Measurements from ENCODE around the gene SPRYD3. TPM values are rescaled to one million over a fixed set of nuclear protein-coding genes. Genes with fewer than 3 reads are reported as not detected.
"Not testable (repeated sequence)": the region's sequence is repeated elsewhere in the genome, so short reads cannot be mapped to it uniquely, and the experiment has no call there.

SPRYD3 gene, protein sequence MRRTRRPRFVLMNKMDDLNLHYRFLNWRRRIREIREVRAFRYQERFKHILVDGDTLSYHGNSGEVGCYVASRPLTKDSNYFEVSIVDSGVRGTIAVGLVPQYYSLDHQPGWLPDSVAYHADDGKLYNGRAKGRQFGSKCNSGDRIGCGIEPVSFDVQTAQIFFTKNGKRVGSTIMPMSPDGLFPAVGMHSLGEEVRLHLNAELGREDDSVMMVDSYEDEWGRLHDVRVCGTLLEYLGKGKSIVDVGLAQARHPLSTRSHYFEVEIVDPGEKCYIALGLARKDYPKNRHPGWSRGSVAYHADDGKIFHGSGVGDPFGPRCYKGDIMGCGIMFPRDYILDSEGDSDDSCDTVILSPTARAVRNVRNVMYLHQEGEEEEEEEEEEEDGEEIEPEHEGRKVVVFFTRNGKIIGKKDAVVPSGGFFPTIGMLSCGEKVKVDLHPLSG
- polyA plus RNA-seq: 30.4 TPM

DNA sequence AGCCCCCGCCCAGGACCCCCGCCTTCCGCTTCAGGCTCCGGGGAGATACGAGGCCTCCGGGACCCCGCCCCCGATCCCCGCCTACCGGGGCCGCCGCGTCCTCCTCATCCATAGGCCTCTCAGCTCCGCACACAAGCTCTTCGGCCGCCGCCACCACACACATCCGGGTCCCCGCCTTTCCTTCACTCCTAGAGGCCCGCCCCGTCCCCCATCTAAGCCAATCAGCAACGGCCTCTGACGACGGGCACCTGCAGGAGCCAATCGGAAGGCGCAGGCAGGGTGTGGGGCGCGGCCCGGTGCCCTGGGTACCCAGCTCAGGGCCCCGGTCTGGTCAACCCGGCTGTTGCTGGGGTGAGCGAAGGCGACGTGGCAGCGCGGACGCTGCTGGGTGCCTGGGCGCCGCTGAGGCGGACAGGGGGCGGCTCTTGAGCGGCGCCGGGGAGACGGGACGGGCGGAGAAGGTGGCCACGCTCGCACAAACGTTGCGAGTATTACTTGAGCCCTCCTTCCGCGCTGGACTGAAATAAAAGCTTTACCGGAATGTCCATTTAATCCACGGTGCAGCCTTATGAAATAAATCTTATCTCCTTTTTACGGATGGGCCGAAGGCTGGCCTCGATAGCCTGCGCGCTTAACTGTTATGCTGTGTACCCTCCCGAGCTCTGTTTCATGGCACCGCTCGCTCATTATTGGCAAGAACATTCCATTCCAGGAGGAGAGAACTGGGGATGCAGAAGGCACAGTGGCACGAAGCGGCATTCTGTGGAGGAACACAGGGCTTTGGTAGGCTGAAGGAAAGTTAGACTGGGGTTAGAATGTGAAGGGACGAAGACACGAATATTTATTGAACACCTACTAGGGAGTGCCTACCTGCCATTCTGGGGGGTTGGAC, at the start of gene SPRYD3:
SPRYD3 (minus strand) TSS at position 165 of the 892 bp plus-strand sequence; CDS start at position 108, 57 bp downstream.
- H3K4me1 Mint-ChIP-seq: peaks cover 15 to 21% (median 20%) of the 10 kb centered on the region in 3 donors

DNA sequence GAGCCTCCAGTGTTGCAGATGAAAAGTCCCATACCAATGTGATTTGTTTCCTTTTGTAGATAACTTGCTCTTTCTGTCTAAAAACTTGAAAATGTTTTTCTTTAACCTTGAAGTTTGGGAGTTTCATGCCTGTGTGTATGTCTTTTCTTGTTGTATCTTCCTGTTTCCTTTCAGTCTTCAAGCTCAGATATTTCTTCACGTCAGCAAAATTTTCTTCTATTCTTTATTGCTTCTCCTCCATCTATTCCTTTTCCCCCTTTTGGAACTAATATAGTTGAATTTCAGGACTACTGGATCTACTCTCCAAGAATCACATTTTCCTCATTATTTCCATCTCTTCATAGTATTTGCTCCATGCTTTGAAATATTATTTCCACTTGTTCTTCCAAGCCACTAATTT, 48.0 kb upstream of the SPRYD3 start:
- no peak overlapping the region for H3K4me3 Mint-ChIP-seq
- H3K36me3 Mint-ChIP-seq: peaks cover 2% of the 10 kb centered on the region
- peaks cover 10% of the 10 kb centered on the region for H3K27me3 Mint-ChIP-seq
- peaks cover 0 to 9% (median 3%) of the 10 kb centered on the region in 3 donors for H3K4me1 Mint-ChIP-seq
- H3K27ac Mint-ChIP-seq: no peak overlapping the region
- no peaks in the 10 kb centered on the region for H3K9me3 Mint-ChIP-seq

More for the DNA sequence above, at the start of gene SPRYD3:
- no peaks in the 10 kb centered on the region for H3K9me3 Mint-ChIP-seq
- H3K4me3 Mint-ChIP-seq: peak within 1 kb of the TSS; percentile 90 to 99 (median 94)
- peaks cover 2% of the 10 kb centered on the region for H3K36me3 Mint-ChIP-seq
- H3K27ac Mint-ChIP-seq: peak within 1 kb of the TSS; percentile 63 to 98 (median 91)
- H3K27me3 Mint-ChIP-seq: no peaks in the 10 kb centered on the region

DNA sequence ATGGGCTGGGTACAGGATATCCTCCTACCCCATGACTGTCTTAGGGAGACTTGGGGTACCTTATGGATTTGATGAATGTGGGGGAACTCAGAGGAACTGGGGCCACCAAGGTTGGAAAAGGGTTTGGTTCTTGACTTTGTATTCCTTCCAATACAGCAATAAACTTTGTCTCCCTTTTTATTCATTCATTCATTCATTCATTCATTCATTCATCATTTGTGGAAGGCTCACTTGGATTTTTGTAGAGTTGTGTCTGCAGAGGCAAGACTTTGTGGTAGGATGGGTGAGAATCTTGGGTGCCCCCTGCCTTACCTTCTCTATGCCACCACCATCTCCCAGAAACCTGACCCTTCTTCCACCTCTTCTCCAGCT, 45.1 kb upstream of the SPRYD3 start:
- H3K27ac Mint-ChIP-seq: no peak overlapping the region
- no peaks in the 10 kb centered on the region for H3K9me3 Mint-ChIP-seq
- no peak overlapping the region for H3K4me3 Mint-ChIP-seq
- H3K27me3 Mint-ChIP-seq: peaks cover 6% of the 10 kb centered on the region
- H3K4me1 Mint-ChIP-seq: peaks cover 0 to 5% (median 3%) of the 10 kb centered on the region in 3 donors
- peaks cover 2% of the 10 kb centered on the region for H3K36me3 Mint-ChIP-seq

DNA sequence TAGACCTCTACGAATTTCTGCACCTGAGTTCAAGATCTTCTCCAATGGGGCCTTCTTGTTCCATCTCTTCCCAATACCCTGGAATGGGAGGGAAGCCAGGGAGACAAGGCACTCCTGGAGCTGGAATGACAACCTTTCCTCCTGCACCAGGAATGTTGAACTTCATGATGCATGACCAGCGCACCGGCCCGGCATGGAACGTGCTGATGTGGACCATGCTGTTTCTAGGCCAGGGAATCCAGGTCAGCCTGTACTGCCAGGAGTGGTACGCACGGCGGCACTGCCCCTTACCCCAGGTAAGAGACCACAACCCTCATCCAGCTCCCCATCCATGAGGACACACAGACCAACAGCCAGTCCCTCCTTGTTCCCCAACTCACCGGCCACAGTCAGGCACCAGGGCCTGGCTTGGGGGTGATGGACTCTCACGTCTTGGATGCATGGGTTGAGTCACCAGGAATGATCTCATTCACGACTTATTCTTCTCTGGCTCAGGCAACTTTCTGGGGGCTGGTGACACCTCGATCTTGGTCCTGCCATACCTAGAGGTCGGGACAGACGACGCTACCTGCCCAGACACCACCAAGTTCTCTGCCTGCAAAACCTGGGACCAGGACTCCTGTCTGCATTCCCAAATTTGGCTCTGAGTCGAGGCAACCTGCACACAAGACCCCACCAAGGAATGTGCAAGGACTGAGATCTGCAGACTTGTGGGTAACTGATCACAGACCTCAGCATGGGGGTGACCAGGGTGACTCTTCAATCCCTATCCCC, 44.6 kb upstream of the SPRYD3 start:
- Mint-ChIP-seq H3K36me3 (peaks cover 4% of the 10 kb centered on the region), H3K27ac (no peak overlapping the region), H3K9me3 (no peaks in the 10 kb centered on the region), H3K27me3 (peaks cover 2% of the 10 kb centered on the region), H3K4me1 (peaks cover 0 to 5% (median 0%) of the 10 kb centered on the region in 3 donors), H3K4me3 (no peak overlapping the region)

DNA sequence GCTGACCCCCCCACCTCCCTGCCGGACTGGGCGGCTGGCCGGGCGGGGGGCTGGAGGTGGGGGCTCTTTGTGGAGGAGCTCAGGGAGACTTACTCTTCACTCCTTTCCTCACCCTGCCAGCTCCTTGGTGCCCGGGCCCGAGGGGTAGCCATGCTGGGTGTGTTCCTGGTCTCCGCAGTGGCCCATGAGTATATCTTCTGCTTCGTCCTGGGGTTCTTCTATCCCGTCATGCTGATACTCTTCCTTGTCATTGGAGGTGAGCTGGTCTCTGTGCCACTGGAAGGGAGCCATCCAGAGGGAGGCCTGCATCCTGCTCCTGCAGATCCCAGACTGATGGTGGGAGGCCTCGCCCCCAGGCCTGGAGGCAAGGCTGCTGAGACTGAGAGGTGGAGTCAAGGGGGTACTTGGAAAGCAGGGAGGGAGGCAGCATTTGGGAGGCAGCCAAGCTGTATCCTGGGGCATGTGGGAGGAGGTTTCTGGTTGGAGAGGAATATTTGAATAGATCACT, 43.8 kb upstream of the SPRYD3 start:
- Mint-ChIP-seq H3K9me3 (no peaks in the 10 kb centered on the region), H3K36me3 (peaks cover 4% of the 10 kb centered on the region), H3K4me1 (peaks cover 0 to 5% (median 0%) of the 10 kb centered on the region in 3 donors), H3K27me3 (peaks cover 2% of the 10 kb centered on the region), H3K27ac (peak overlapping the region in 1 of 3 donors; percentile 80), H3K4me3 (no peak overlapping the region)

DNA sequence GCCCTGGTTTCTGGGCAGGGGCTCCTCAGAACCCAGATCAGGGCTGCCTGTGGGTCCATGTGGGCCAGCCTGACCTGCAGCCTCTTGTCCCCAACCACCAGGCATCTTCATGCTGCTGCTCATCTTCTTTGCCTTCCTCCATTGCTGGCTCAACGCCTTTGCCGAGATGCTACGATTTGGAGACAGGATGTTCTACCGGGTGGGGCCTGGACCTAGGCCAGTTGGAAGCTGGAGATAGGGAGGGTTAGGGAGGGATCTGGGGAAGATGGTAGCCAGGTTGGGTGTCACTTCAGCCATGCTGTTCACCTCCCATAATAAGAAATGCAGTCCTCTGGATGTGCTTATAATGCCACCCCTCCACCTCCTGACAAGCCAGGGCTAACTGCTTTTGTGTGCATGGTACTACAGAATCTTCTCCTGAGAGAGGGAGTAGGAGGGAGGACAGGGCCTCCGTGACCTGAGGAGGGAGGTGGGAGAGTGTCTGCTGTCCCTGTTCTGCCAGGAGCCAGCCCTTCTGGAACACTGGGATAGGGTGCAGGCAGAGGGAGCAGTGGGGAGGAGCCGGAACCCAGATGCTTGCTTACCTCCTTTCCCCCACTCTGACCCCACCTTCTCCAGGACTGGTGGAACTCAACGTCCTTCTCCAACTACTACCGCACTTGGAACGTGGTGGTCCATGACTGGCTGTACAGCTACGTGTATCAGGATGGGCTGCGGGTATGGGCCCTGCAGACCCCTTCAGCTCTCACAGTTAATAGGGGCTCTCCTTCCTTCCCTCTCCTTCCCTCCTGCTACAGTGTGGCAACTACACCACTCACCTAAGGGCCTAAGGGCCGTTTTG, 41.7 kb upstream of the SPRYD3 start:
- Mint-ChIP-seq H3K9me3 (no peaks in the 10 kb centered on the region), H3K27ac (no peak overlapping the region)

DNA sequence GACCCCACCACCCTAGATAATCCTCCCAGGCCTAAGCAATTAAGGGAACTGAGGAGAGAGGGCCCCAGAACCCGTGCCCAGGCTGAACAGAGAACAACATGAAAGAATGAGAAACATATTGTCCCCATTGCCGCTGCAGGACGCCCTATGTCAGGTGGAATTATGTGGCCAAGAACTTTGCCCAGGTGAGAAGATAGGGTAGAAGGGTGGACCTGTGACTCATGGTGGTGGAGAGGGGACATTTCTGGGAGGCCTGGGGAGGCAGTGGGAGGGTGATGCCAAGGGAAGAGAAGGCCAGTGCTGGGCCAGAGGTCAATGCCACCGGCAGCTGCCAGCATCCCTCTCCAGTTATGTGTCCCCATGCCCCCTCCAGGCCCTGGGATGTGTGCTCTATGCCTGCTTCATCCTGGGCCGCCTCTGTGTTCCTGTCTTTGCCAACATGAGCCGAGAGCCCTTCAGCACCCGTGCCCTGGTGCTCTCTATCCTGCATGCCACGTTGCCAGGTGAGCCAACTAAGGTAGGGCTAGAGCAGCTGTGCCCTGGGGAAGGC, 39.6 kb upstream of the SPRYD3 start:
- Mint-ChIP-seq H3K36me3 (peaks cover 4% of the 10 kb centered on the region), H3K27ac (peak overlapping the region in 1 of 3 donors; percentile 14)

More for the DNA sequence above, 41.7 kb upstream of the SPRYD3 start:
- Mint-ChIP-seq H3K4me1 (peaks cover 0 to 3% (median 0%) of the 10 kb centered on the region in 3 donors), H3K27me3 (no peaks in the 10 kb centered on the region), H3K36me3 (peaks cover 4% of the 10 kb centered on the region), H3K4me3 (no peak overlapping the region)

DNA sequence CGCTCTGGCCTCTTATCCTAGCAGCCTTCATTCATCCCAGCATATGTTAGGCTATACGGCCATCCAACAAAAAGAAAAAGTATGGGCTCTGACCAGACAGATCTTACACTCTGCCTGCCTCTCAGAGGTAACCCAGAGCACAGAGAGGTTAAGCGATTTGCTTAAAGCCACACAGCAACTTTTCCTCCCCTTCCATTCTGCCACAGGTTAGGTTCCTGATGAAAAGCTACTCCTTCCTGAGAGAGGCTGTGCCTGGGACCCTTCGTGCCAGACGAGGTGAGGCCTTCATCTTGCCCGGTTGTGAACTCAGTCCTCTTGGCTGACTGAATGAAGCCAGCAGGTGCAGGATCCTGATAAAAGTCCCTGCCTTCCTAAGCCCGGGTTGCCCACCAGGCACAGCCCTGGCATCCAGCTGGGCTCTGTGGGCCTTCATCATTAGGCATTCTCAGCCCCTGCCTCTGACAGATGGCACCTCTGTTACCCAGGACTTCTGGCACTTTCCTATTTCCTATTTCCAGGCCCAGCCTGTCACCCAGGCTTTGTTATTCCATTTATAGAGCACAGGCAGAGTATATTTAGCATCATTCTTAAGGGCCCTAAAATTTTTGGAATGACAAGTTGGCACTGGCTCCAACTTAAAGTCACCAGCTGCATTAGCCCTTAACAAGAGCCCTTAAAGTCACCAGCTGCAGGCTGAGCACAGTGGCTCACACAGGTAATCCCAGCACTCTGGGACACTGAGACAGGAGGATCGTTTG, 36.9 kb upstream of the SPRYD3 start:
- no peaks in the 10 kb centered on the region for H3K27me3 Mint-ChIP-seq
- H3K36me3 Mint-ChIP-seq: peaks cover 2% of the 10 kb centered on the region
- H3K9me3 Mint-ChIP-seq: no peaks in the 10 kb centered on the region
- no peak overlapping the region for H3K4me3 Mint-ChIP-seq
- H3K4me1 Mint-ChIP-seq: peaks cover 0 to 2% (median 2%) of the 10 kb centered on the region in 3 donors
- no peak overlapping the region for H3K27ac Mint-ChIP-seq

More for the DNA sequence above, 39.6 kb upstream of the SPRYD3 start:
- no peaks in the 10 kb centered on the region for H3K4me1 Mint-ChIP-seq
- H3K27me3 Mint-ChIP-seq: no peaks in the 10 kb centered on the region
- no peak overlapping the region for H3K4me3 Mint-ChIP-seq
- H3K9me3 Mint-ChIP-seq: no peaks in the 10 kb centered on the region

DNA sequence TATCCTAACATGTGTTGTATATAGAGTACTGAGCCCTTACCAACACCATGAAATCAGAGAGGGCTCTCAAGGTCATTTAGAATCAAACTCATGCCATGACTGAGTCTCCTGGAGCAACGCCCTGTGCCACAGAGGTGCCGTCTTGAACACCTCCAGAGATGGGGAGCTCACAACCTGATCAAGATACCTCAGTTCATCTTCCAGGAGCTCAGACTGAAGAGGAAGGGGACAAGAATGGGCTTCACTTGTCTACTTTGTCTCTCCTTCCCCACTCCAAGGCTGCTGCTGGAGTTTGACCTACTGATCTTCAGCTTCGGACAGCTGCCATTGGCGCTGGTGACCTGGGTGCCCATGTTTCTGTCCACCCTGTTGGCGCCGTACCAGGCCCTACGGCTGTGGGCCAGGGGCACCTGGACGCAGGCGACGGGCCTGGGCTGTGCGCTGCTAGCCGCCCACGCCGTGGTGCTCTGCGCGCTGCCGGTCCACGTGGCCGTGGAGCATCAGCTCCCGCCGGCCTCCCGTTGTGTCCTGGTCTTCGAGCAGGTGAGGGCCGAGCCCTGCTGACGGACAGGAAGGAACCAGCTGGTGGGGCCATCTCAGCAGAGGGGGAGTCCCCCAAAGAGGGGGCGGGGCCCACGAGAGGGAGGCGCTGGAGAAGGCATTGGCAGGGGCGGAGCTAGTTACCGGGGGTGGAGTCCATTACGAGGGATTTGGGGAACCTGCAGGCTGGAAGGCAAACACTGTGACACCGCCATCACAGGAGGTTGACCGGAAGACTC, 36.1 kb upstream of the SPRYD3 start:
- no peak overlapping the region for H3K27ac Mint-ChIP-seq

DNA sequence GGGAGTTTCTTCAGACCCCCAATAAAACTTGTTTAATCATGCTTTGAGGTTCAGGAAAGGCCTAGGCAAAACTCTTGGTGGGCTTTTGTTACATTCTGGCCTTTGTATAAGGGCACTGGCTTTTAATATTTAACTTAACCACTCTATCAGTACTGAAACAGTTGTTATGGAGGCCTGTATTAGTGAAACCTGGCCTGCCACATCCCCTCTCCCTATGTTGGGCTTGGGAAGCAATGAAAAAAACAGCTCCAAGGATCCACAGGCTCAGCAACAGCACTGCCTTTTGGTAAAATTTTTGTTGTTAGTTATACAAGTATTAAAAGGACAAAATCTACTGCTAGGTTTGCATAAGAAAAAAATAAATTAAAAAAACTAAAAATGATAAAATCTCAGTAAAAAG, 34.8 kb upstream of the SPRYD3 start:
- Mint-ChIP-seq H3K4me3 (no peak overlapping the region), H3K27me3 (no peaks in the 10 kb centered on the region), H3K36me3 (no peaks in the 10 kb centered on the region), H3K9me3 (no peaks in the 10 kb centered on the region), H3K27ac (no peak overlapping the region), H3K4me1 (peaks cover 0 to 2% (median 2%) of the 10 kb centered on the region in 3 donors)

More for the DNA sequence above, 36.1 kb upstream of the SPRYD3 start:
- H3K4me1 Mint-ChIP-seq: peaks cover 0 to 2% (median 2%) of the 10 kb centered on the region in 3 donors
- H3K36me3 Mint-ChIP-seq: peaks cover 2% of the 10 kb centered on the region
- H3K27me3 Mint-ChIP-seq: no peaks in the 10 kb centered on the region
- no peaks in the 10 kb centered on the region for H3K9me3 Mint-ChIP-seq
- H3K4me3 Mint-ChIP-seq: no peak overlapping the region

DNA sequence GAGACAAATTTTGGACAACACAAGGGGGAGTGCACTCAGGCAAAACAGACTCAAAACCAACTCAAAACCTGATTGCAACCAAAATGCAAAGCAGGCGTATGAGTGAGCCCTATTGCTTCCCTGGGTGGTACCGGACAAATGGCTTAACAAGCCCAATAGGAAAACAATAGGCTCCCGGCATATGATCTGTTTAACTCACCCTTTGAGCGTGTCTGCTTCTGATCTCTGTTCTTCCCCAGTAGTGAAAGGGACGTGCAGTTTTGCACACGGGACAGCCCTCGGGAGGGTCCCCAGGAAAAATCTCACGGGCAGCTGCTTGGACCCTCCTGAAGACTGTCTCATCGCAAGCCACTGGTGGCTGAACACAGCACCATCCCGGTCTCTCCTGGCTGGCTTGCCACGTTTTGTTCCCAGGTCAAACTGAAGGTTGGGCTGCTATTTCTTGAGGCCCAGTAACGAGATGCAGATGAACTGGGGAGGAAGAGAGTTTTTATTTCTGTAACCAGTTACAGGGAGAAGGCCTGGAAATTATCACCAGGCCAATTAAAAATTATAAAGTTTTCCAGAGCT, 34.0 kb upstream of the SPRYD3 start:
- Mint-ChIP-seq H3K36me3 (no peaks in the 10 kb centered on the region), H3K27me3 (no peaks in the 10 kb centered on the region), H3K9me3 (no peaks in the 10 kb centered on the region), H3K4me3 (no peak overlapping the region), H3K4me1 (peaks cover 0 to 2% (median 2%) of the 10 kb centered on the region in 3 donors), H3K27ac (no peak overlapping the region)

DNA sequence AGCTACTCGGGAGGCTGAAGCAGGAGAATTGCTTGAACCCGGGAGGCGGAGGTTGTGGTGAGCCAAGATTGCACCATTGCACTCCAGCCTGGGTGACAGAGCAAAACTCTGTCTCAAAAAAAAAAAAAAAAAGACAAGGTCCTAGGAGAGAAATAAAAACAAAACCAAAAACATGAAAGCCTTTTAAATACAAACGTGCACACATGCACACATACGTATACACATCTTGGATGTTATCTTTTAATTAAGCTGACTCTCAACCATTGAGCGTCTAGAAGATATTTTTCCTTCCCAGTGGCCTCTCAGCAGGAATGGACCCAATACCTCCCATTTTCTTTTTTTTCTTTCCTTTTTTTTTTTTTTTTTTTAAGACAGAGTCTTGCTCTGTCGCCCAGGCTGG, 33.2 kb upstream of the SPRYD3 start:
- not testable (repeated sequence) for H3K4me3 Mint-ChIP-seq, H3K36me3 Mint-ChIP-seq, H3K27ac Mint-ChIP-seq, H3K9me3 Mint-ChIP-seq, H3K4me1 Mint-ChIP-seq, H3K27me3 Mint-ChIP-seq

All from IgD-negative memory B cell (primary cell).